ENCODE measurements around the gene EIF5A. TPM values are rescaled to one million over a fixed set of nuclear protein-coding genes. Genes with fewer than 3 reads are reported as not detected.

The EIF5A gene
- total and polyA plus RNA-seq, 2 of the 8 experiments (the other 6 are each of a cell fraction or from before 2014, with no cell fraction given), result 717 to 1,172 TPM

DNA sequence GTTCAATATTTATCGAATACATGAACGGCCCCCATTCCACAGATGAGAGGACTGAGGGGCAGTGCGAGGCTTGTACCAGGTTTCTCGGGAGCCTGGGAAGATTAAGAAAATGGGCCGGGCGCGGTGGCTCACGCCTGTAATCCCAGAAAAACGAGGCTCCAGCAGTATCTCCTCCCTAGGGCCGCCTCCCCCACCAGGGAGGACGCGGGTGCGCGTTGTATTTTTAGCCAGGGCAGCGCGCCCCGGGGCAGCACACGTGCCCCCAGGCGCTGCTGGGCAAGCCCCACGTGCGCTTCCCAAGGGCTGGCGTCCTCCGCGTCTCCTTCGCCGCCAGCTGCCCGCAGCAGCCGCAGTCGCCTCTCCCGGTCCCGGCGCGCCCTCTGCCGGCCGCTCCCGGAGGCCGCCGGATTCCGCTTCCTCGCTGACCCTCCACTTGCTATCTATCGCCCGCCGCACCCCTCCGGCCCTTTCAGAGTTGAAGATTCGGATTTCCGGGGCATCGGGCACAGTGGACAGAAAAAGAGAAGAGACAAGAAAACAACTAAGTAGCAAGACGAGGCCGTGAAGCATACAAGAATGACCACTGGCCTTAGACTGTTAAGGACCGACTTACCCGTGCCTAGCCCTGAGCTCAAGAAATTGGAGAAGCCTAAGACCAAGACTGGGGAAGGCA lies 11.1 kb upstream of the EIF5A start:
- WGBS, 2 experiments (ENCODE audit: extremely low coverage in 1 of 2, insufficient coverage in 1 of 2, insufficient read length in 1 of 2, insufficient replicate concordance in 2 of 2, low coverage in 1 of 2, low lambda C conversion rate in 2 of 2, missing lambda C conversion rate in 1 of 2), result 14% methylated on average over 44 of the region's 51 CpGs; no CpG with 5 or more reads in 1 of the 2 experiments
- FAIRE-seq, result no peak
- CTCF ChIA-PET (ENCODE audit: partially characterized antibody), result interaction anchor here (0.5 to 2.8 kb wide), 32 partner anchors 8 to 1316 kb away, joined by 3 to 42 read pairs (median 5); partner anchors contain the start of genes ACADVL, ACAP1, DLG4 and GABARAP
- no peak for TF ChIP-seq BCL11A (IDR thresholded peaks at IDR 0.05; ENCODE audit: low read depth in 2 of 2, low read length in 2 of 2)
- TF ChIP-seq JUND (IDR thresholded peaks at IDR 0.05; ENCODE audit: low read length), result peak; percentile 72; the same call in 1 of the 2 replicates
- peak; percentile 50 for TF ChIP-seq TAF7 (optimal IDR thresholded peaks at IDR 0.05; ENCODE audit: borderline replicate concordance, low read depth, low read length)
- TF ChIP-seq CHD2 (IDR thresholded peaks at IDR 0.05; ENCODE audit: low read length), result peak; percentile 46; the same call in 1 of the 2 replicates
- TF ChIP-seq, protein P1, sequence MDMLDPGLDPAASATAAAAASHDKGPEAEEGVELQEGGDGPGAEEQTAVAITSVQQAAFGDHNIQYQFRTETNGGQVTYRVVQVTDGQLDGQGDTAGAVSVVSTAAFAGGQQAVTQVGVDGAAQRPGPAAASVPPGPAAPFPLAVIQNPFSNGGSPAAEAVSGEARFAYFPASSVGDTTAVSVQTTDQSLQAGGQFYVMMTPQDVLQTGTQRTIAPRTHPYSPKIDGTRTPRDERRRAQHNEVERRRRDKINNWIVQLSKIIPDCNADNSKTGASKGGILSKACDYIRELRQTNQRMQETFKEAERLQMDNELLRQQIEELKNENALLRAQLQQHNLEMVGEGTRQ (IDR thresholded peaks at IDR 0.05; ENCODE audit: low read length), result peak; percentile 69; the same call in 1 of the 2 replicates
- peak; percentile 61; the same call in 1 of the 2 replicates for TF ChIP-seq GABPA (IDR thresholded peaks at IDR 0.05; ENCODE audit: borderline replicate concordance, insufficient read depth, low read length)
- TF ChIP-seq, protein P2, sequence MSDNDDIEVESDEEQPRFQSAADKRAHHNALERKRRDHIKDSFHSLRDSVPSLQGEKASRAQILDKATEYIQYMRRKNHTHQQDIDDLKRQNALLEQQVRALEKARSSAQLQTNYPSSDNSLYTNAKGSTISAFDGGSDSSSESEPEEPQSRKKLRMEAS (IDR thresholded peaks at IDR 0.05), result peak; percentile 99
- TF ChIP-seq RAD21 (IDR thresholded peaks at IDR 0.05 in 1 of 2, conservative IDR thresholded peaks at IDR 0.05 in 1 of 2; ENCODE audit: low read depth in 2 of 2, low read length in 2 of 2), result peak; percentile 93 to 95

More for the DNA sequence above, 11.1 kb upstream of the EIF5A start:
- H3K27ac ChIP-seq (ENCODE audit: low read depth, low read length), result no peak overlapping the region
- H2BK120ac ChIP-seq (replicated peaks; ENCODE audit: low read depth, low read length), result no peak overlapping the region
- POLR2A ChIA-PET (ENCODE audit: partially characterized antibody), result interaction anchor here (0.7 to 3.5 kb wide), 19 partner anchors 10 to 79 kb away, joined by 3 to 19 read pairs (median 5); partner anchors contain the start of genes CTDNEP1, DVL2, ELP5 and PHF23
- peak overlapping the region; percentile 69; the same call in 1 of the 2 replicates for H4K8ac ChIP-seq (ENCODE audit: extremely low read depth, insufficient read depth, low read length)
- peak overlapping the region; percentile 1 for H3K56ac ChIP-seq (replicated peaks; ENCODE audit: insufficient read length, low read depth, low read length)
- peak overlapping the region; percentile 52 for H4K91ac ChIP-seq (replicated peaks; ENCODE audit: insufficient read length, low read length)
- H3K79me1 ChIP-seq (ENCODE audit: low read depth, low read length), result peaks cover 2% of the 10 kb centered on the region; the same call in 1 of the 2 replicates
- peak overlapping the region; percentile 7 for H4K5ac ChIP-seq (ENCODE audit: insufficient read length, low read depth, low read length)
- DNase-seq (ENCODE audit: low read depth in 1 of 2, low spot score in 2 of 2), result peak in 1 of 2 experiments; percentile 96
- H3K4me2 ChIP-seq (ENCODE audit: insufficient read depth in 1 of 2, low read depth in 2 of 2, low read length in 2 of 2), result peak overlapping the region; percentile 33 to 73
- H2BK15ac ChIP-seq (ENCODE audit: low read length), result 0 out of 2 replicates have a peak overlapping the region, but pooled peaks have one; percentile 20
- no peaks in the 10 kb centered on the region; a peak in 1 of 4 replicates for H3K9me3 ChIP-seq (ENCODE audit: insufficient read depth in 2 of 2, low read depth in 1 of 2, low read length in 1 of 2)
- H2BK20ac ChIP-seq (ENCODE audit: low read length), result no peak overlapping the region
- no peak overlapping the region; the same call in 1 of the 2 replicates for H2BK5ac ChIP-seq (ENCODE audit: low read depth, low read length)
- peaks cover 0 to 9% of the 10 kb centered on the region in 2 experiments for H4K20me1 ChIP-seq (replicated peaks in 1 of 2; ENCODE audit: control insufficient read depth in 1 of 2, insufficient read depth in 2 of 2, low read length in 2 of 2)
- H3K18ac ChIP-seq (ENCODE audit: extremely low read depth, low read length), result no peak overlapping the region; the same call in 1 of the 2 replicates
- H2AK5ac ChIP-seq (ENCODE audit: low read depth, low read length), result no peak overlapping the region
- peak overlapping the region in 1 of 4 experiments; percentile 51; a peak in 2 of 8 replicates for H3K4me3 ChIP-seq (ENCODE audit: extremely low read depth in 1 of 4, insufficient read depth in 2 of 4, low read depth in 3 of 4, low read length in 4 of 4)
- H2AFZ ChIP-seq (ENCODE audit: low read length), result 0 out of 2 replicates have a peak overlapping the region, but pooled peaks have one; percentile 95
- H3K23me2 ChIP-seq (ENCODE audit: low read depth, low read length), result peaks cover 2% of the 10 kb centered on the region; the same call in 1 of the 2 replicates
- peaks cover 3 to 11% (median 9%) of the 10 kb centered on the region in 4 experiments for H3K27me3 ChIP-seq (replicated peaks in 1 of 4; ENCODE audit: control insufficient read depth in 3 of 4, extremely low read depth in 1 of 4, insufficient read depth in 3 of 4, low read length in 3 of 4)
- H3K14ac ChIP-seq (ENCODE audit: insufficient read length), result no peak overlapping the region
- peak overlapping the region; percentile 75; the same call in 1 of the 2 replicates for H2BK12ac ChIP-seq (ENCODE audit: low read depth, low read length)
- H3K4ac ChIP-seq (replicated peaks; ENCODE audit: insufficient read length, low read depth, low read length), result no peak overlapping the region
- peaks cover 0 to 14% (median 5%) of the 10 kb centered on the region in 4 experiments; a peak in 5 of 7 replicates for H3K4me1 ChIP-seq (replicated peaks in 1 of 4; ENCODE audit: control insufficient read depth in 3 of 4, insufficient read depth in 4 of 4, low read length in 3 of 4)
- no peak overlapping the region for H3K9ac ChIP-seq (replicated peaks in 1 of 4; ENCODE audit: extremely low read depth in 1 of 4, low read depth in 3 of 4, low read length in 3 of 4)
- H3K36me3 ChIP-seq (ENCODE audit: control insufficient read depth in 2 of 4, insufficient read depth in 4 of 4, low read length in 3 of 4), result no peaks in the 10 kb centered on the region
- H3K79me2 ChIP-seq (ENCODE audit: control insufficient read depth in 1 of 2, insufficient read depth in 2 of 2, low read length in 2 of 2), result no peaks in the 10 kb centered on the region
- H3K23ac ChIP-seq (ENCODE audit: insufficient read length), result no peak overlapping the region

All from H1 (cell line).